HCT116 (cell line): ENCODE results near the gene MAP2K3. TPM values are rescaled to one million over a fixed set of nuclear protein-coding genes. Genes with fewer than 3 reads are reported as not detected.

Experiments
- ATAC-seq: fragments of 200-7000 bp; cut with Tn5 transposase; 2 replicates; pipeline ENCODE4 v1.9.1; 2020; ENCODE audit warnings: mild to moderate bottlenecking, moderate library complexity
- BruUV-seq: library from RNA; stranded (reverse); fragments of 400-500 nt; replicated peaks from 2 replicates; lab custom pipeline; 2021; lab: Mats Ljungman, UMichigan
- CTCF ChIA-PET: fragments of 300-600 bp; sonication (Branson Sonifier 250); formaldehyde crosslinking; loops from one replicate; lab custom pipeline; 2021; ENCODE audit warnings: antibody characterized with exemption; lab: Charles Lee
- POLR2A ChIA-PET: fragments of 300-600, 350-600 bp; sonication (Branson Sonifier 250); formaldehyde crosslinking; loops from one replicate; lab custom pipeline; 2021; ENCODE audit warnings: antibody characterized with exemption; lab: Charles Lee
- RAD21 ChIA-PET, 2 experiments: fragments of 300-600 bp; sonication (Branson Sonifier 250); formaldehyde crosslinking; loops; one replicate each; lab custom pipeline; 2023; ENCODE audit warnings: low total read pairs in 2 of 2; ENCODE audit not compliant: uncharacterized antibody in 2 of 2, unreplicated experiment in 2 of 2, low non-redundant PET in 1 of 2; lab: Charles Lee
- DNase-seq: peaks from one replicate; pipeline ENCODE4 v3.0.0-alpha.2; 2010; ENCODE audit warnings: low read depth, low spot score
- H2AFZ ChIP-seq: fragments of 200-600 bp; shearing (Covaris generic), sonication (generic); 2 replicates; pipeline ENCODE4 v1.6.1; 2017; ENCODE audit warnings: low read depth, mixed run types, mixed read lengths, antibody characterized with exemption, low read length; ENCODE audit not compliant: poor library complexity, severe bottlenecking
- H3K27ac ChIP-seq: 2 replicates; pipeline ENCODE4 v1.5.1; 2012; ENCODE audit warnings: low read depth, low read length
- H3K27me3 ChIP-seq: fragments of 200-600 bp; sonication (generic); 2 replicates; pipeline ENCODE4 v1.6.1; 2016; ENCODE audit warnings: mixed run types, low read length, mixed read lengths; ENCODE audit not compliant: insufficient read depth
- H3K36me3 ChIP-seq, 2 experiments: fragments of 200-500 bp in 1 of 2; fragments of 200-600 bp in 1 of 2; sonication (Bioruptor generic) in 1 of 2; sonication (generic) in 1 of 2; 2 replicates each; pipeline versions ENCODE4 v1.5.1 to v1.6.1; 2014 to 2016; ENCODE audit warnings: low read length in 2 of 2, inconsistent platforms in 1 of 2, mixed read lengths in 1 of 2, mixed run types in 1 of 2; ENCODE audit not compliant: insufficient read depth in 2 of 2, control insufficient read depth in 1 of 2
- H3K4me1 ChIP-seq, 2 experiments: fragments of 200-600 bp in 1 of 2; sonication (generic) in 1 of 2; 2 replicates each; pipeline versions ENCODE4 v1.5.1 to v1.6.1; 2012 to 2017; ENCODE audit warnings: low read length in 2 of 2, inconsistent platforms in 1 of 2, mild to moderate bottlenecking in 1 of 2, mixed read lengths in 1 of 2, mixed run types in 1 of 2, moderate library complexity in 1 of 2; ENCODE audit not compliant: insufficient read depth in 2 of 2, control insufficient read depth in 1 of 2
- H3K4me2 ChIP-seq: fragments of 200-600 bp; sonication (generic); 2 replicates; pipeline ENCODE4 v1.6.1; 2017; ENCODE audit warnings: mixed run types, low read length, mixed read lengths
- H3K4me3 ChIP-seq, 2 experiments: fragments of 200-600 bp in 1 of 2; sonication (generic) in 1 of 2; replicated peaks in 1 of 2; 2 replicates each; pipeline ENCODE4 v1.5.1; 2011 to 2016; ENCODE audit warnings: low read length in 2 of 2, control low read depth in 1 of 2, low read depth in 1 of 2, mild to moderate bottlenecking in 1 of 2, mixed read lengths in 1 of 2, mixed run types in 1 of 2
- H3K79me2 ChIP-seq: fragments of 200-600 bp; sonication (generic); 2 replicates; pipeline ENCODE4 v1.6.1; 2017; ENCODE audit warnings: mild to moderate bottlenecking, mixed run types, low read length, moderate library complexity, mixed read lengths; ENCODE audit not compliant: insufficient read depth
- H3K9ac ChIP-seq: fragments of 200-600 bp; sonication (generic); 2 replicates; pipeline ENCODE4 v1.6.1; 2016; ENCODE audit warnings: low read length, mixed read lengths
- H3K9me2 ChIP-seq: fragments of 200-600 bp; sonication (generic), shearing (Covaris generic); 2 replicates; pipeline ENCODE4 v1.6.1; 2017; ENCODE audit warnings: mixed run types, mild to moderate bottlenecking, moderate library complexity; ENCODE audit not compliant: insufficient read depth
- H3K9me3 ChIP-seq, 2 experiments: fragments of 200-500 bp in 1 of 2; fragments of 200-600 bp in 1 of 2; sonication (Bioruptor generic) in 1 of 2; sonication (generic) in 1 of 2; 2 replicates each; pipeline ENCODE4 v1.6.1; 2014 to 2017; ENCODE audit warnings: low read length in 2 of 2, mixed read lengths in 2 of 2, inconsistent platforms in 1 of 2, low read depth in 1 of 2, mild to moderate bottlenecking in 1 of 2, mixed run types in 1 of 2, moderate library complexity in 1 of 2; ENCODE audit not compliant: control insufficient read depth in 1 of 2, insufficient read depth in 1 of 2
- H4K20me1 ChIP-seq: fragments of 200-600 bp; sonication (generic), shearing (Covaris generic); 2 replicates; pipeline ENCODE4 v1.6.1; 2017; ENCODE audit warnings: mixed run types, mild to moderate bottlenecking, moderate library complexity; ENCODE audit not compliant: insufficient read depth
- POLR2A ChIP-seq: IDR thresholded peaks from 2 replicates; pipeline ENCODE4 v1.7.0; 2011; ENCODE audit warnings: borderline replicate concordance; ENCODE audit not compliant: insufficient read depth, insufficient read length; ENCODE audit errors: extremely low read depth
- SIN3A ChIP-seq: IDR thresholded peaks from 2 replicates; pipeline ENCODE4 v1.6.1; 2012; ENCODE audit warnings: low read depth
- TCF7L2 ChIP-seq: IDR thresholded peaks from 2 replicates; pipeline ENCODE4 v1.7.0; 2011; ENCODE audit warnings: borderline replicate concordance, inconsistent platforms; ENCODE audit not compliant: insufficient read depth, insufficient read length; ENCODE audit errors: extremely low read depth
- ZNF274 ChIP-seq: fragments of 200-500 bp; sonication (Bioruptor generic); IDR thresholded peaks from 2 replicates; pipeline ENCODE4 v1.6.1; 2014; ENCODE audit warnings: mild to moderate bottlenecking, low read depth, low read length, inconsistent platforms
- intact Hi-C: fragments of 100-400 bp; cut with micrococcal nuclease; formaldehyde crosslinking; loops from 2 replicates; pipeline ENCODE4 v1.10.0; 2022
- total RNA-seq: library from RNA; stranded (reverse); gene quantifications from one replicate; pipeline ENCODE4 v1.2.1, GENCODE V29; 2021; ENCODE audit not compliant: unreplicated experiment

MAP2K3 gene
- total RNA-seq, 1 experiment from 2014 or later = 96.7 TPM

DNA sequence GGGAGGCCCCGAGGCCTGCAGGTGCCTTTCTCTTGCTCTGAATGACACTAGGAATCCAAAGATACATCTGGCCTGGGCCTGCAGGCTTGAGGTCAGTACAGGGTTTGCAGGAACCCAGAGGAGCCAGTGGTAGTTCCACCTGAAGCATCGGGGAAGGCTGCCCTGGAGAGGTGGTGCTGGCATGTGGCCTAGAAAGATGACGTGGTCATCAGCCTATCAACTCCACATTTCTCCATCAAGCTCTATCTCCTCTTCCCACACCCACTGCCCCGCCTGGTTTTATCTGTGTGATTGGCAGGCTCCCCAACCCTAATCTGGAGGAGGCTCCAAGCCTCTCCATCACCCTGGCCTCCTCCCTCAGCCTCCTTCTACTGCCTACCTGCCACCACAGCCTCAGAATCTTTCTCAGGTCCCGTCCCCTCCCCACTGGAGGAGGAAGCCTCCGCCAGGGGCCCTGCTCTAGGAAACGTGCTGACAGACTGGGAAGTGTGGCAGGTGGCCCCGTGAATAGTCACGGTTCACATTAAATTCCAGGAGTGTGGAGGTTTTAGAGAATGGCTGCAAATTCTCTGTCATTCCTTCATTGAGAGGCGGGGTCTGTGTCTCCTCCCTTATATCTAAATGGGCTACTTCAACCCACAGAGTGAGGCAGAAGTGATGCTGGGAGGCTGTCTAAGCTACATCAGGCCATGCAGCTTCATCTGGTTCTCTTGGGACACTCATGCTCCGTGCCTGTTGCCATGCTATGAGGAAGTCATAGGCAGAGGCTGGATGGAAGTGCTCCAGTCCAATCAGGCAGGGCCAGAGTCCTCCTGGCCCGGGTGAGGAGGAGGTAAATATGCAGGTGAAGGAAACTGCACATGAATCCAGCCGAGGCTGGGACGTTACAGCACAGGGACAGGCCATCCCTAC, 11.4 kb upstream of the MAP2K3 start:
- no peaks in the 10 kb centered on the region for H3K79me2 ChIP-seq
- H3K27ac ChIP-seq = no peak overlapping the region
- H3K27me3 ChIP-seq = no peaks in the 10 kb centered on the region
- no peaks in the 10 kb centered on the region for H4K20me1 ChIP-seq
- BruUV-seq = no TSS peak
- H3K9me2 ChIP-seq = no peaks in the 10 kb centered on the region
- no peak for DNase-seq
- CTCF ChIA-PET = no interaction called here
- H3K4me3 ChIP-seq = no peak overlapping the region
- no peak overlapping the region for H2AFZ ChIP-seq
- peak overlapping the region; percentile 21 for H3K4me2 ChIP-seq
- no peak overlapping the region for H3K9ac ChIP-seq
- H3K9me3 ChIP-seq = no peaks in the 10 kb centered on the region
- POLR2A ChIA-PET = no interaction called here
- RAD21 ChIA-PET = no interaction called here
- ATAC-seq = no peak
- intact Hi-C loops = no loop called here
- no peaks in the 10 kb centered on the region for H3K36me3 ChIP-seq
- peaks cover 9 to 28% of the 10 kb centered on the region in 2 experiments for H3K4me1 ChIP-seq
- no peak for TF ChIP-seq ZNF274
- no peak for TF ChIP-seq TCF7L2
- no peak for TF ChIP-seq SIN3A
- TF ChIP-seq, all 23 proteins: peak for 0

GRCh38 chr17:21275047-21275578, 9.4 kb upstream of the MAP2K3 start:
- peak overlapping the region; percentile 63 for H3K9ac ChIP-seq
- peak overlapping the region; percentile 95 for H3K4me2 ChIP-seq
- no peaks in the 10 kb centered on the region for H3K36me3 ChIP-seq
- no peaks in the 10 kb centered on the region for H4K20me1 ChIP-seq
- intact Hi-C loops = no loop called here
- H3K4me3 ChIP-seq = peak overlapping the region; percentile 52 to 57
- ChIA-PET RAD21 (interaction anchor here in 1 of 2 experiments (0.7 kb wide), 1 partner anchor 182 kb away, joined by 3 read pairs; no protein-coding TSS in a partner anchor), CTCF (interaction anchor here (1.1 kb wide), 1 partner anchor 147 kb away, joined by 3 read pairs; no protein-coding TSS in a partner anchor), POLR2A (interaction anchor here (1.0 to 2.1 kb wide), 2 partner anchors 12 to 156 kb away, joined by 3 to 15 read pairs; no protein-coding TSS in a partner anchor)
- no peaks in the 10 kb centered on the region for H3K9me3 ChIP-seq
- no peak for TF ChIP-seq POLR2A
- H3K79me2 ChIP-seq = no peaks in the 10 kb centered on the region
- no peak overlapping the region for H2AFZ ChIP-seq
- ATAC-seq (no peak), DNase-seq (no peak)
- BruUV-seq = no TSS peak
- no peaks in the 10 kb centered on the region for H3K27me3 ChIP-seq
- H3K4me1 ChIP-seq = peaks cover 19 to 46% of the 10 kb centered on the region in 2 experiments
- H3K27ac ChIP-seq = peak overlapping the region; percentile 65; the same call in 1 of the 2 replicates
- no peaks in the 10 kb centered on the region for H3K9me2 ChIP-seq
